Muscle layer of duodenum (tissue), 2 donors: ENCODE data around the gene ZFYVE16.
A peak's percentile ranks its signal among the peaks of the same experiment; 100 is the strongest.
"Not testable (repeated sequence)": the region's sequence is repeated elsewhere in the genome, so short reads cannot be mapped to it uniquely, and the experiment has no call there.

Experiments used
- H3K27ac ChIP-seq: one replicate; pipeline ENCODE4 v1.7.0; 2013; ENCODE audit warnings: mild to moderate bottlenecking, low read length
- H3K27me3 ChIP-seq: one replicate; pipeline ENCODE4 v1.7.0; 2013; ENCODE audit warnings: low read depth, mild to moderate bottlenecking, control low read depth, low read length
- H3K36me3 ChIP-seq, 2 donors: one replicate each; pipeline ENCODE4 v1.7.0; 2013; ENCODE audit warnings: low read length in 2 of 2, control low read depth in 1 of 2, mild to moderate bottlenecking in 1 of 2; ENCODE audit not compliant: insufficient read depth in 2 of 2, control insufficient read depth in 1 of 2
- H3K4me1 ChIP-seq, 2 donors: one replicate each; pipeline ENCODE4 v1.7.0; 2013; ENCODE audit warnings: low read length in 2 of 2, mild to moderate bottlenecking in 2 of 2, control low read depth in 1 of 2, moderate library complexity in 1 of 2; ENCODE audit not compliant: insufficient read depth in 2 of 2, control insufficient read depth in 1 of 2
- H3K4me3 ChIP-seq, 2 donors: one replicate each; pipeline ENCODE4 v1.7.0; 2013; ENCODE audit warnings: low read length in 2 of 2, low read depth in 1 of 2, mild to moderate bottlenecking in 1 of 2
- H3K9me3 ChIP-seq, 2 donors: one replicate each; pipeline ENCODE4 v1.7.0; 2013; ENCODE audit warnings: low read length in 2 of 2, control low read depth in 1 of 2, mild to moderate bottlenecking in 1 of 2; ENCODE audit not compliant: control insufficient read depth in 1 of 2
- donor health status: healthy.

Gene ZFYVE16

GRCh38 chr5:80470631-80471030 lies 62.8 kb downstream of the ZFYVE16 start:
- H3K9me3 ChIP-seq, H3K27me3 ChIP-seq, H3K4me3 ChIP-seq, H3K27ac ChIP-seq, H3K4me1 ChIP-seq: not testable (repeated sequence)
- H3K36me3 ChIP-seq: peaks cover 12 to 60% of the 10 kb centered on the region in 2 donors

- H3K9me3 ChIP-seq: peaks cover 0 to 5% of the 10 kb centered on the region in 2 donors
- H3K27me3 ChIP-seq: no peaks in the 10 kb centered on the region
- H3K27ac ChIP-seq: no peak overlapping the region
- no peaks in the 10 kb centered on the region for H3K4me1 ChIP-seq
- H3K4me3 ChIP-seq: no peak overlapping the region
- H3K36me3 ChIP-seq: peaks cover 13 to 47% of the 10 kb centered on the region in 2 donors
Observed at GRCh38 chr5:80474929-80475328, 67.1 kb downstream of the ZFYVE16 start.

- Histone ChIP-seq H3K27me3 (no peaks in the 10 kb centered on the region), H3K4me1 (no peaks in the 10 kb centered on the region), H3K36me3 (peaks cover 10 to 38% of the 10 kb centered on the region in 2 donors), H3K4me3 (no peak overlapping the region), H3K9me3 (peaks cover 0 to 8% of the 10 kb centered on the region in 2 donors), H3K27ac (no peak overlapping the region)
Observed at GRCh38 chr5:80479713-80480112, 71.8 kb downstream of the ZFYVE16 start.

GRCh38 chr5:80480354-80480753 lies 72.5 kb downstream of the ZFYVE16 start:
- H3K9me3 ChIP-seq: peaks cover 0 to 8% of the 10 kb centered on the region in 2 donors
- no peaks in the 10 kb centered on the region for H3K4me1 ChIP-seq
- H3K27ac ChIP-seq: no peak overlapping the region
- H3K27me3 ChIP-seq: no peaks in the 10 kb centered on the region
- peaks cover 4 to 31% of the 10 kb centered on the region in 2 donors for H3K36me3 ChIP-seq
- H3K4me3 ChIP-seq: no peak overlapping the region

GRCh38 chr5:80481019-80481893 lies 73.4 kb downstream of the ZFYVE16 start:
- Histone ChIP-seq H3K9me3 (peaks cover 0 to 8% of the 10 kb centered on the region in 2 donors), H3K4me3 (no peak overlapping the region), H3K27me3 (no peaks in the 10 kb centered on the region), H3K36me3 (peaks cover 4 to 29% of the 10 kb centered on the region in 2 donors), H3K4me1 (no peaks in the 10 kb centered on the region), H3K27ac (no peak overlapping the region)

- Histone ChIP-seq H3K4me3 (no peak overlapping the region), H3K9me3 (peaks cover 0 to 8% of the 10 kb centered on the region in 2 donors), H3K36me3 (peaks cover 4 to 25% of the 10 kb centered on the region in 2 donors), H3K27me3 (no peaks in the 10 kb centered on the region), H3K4me1 (no peaks in the 10 kb centered on the region), H3K27ac (no peak overlapping the region)
Observed at GRCh38 chr5:80482578-80482977, 74.7 kb downstream of the ZFYVE16 start.

- no peaks in the 10 kb centered on the region for H3K27me3 ChIP-seq
- H3K9me3 ChIP-seq: peaks cover 0 to 8% of the 10 kb centered on the region in 2 donors
- H3K36me3 ChIP-seq: peaks cover 2 to 21% of the 10 kb centered on the region in 2 donors
- H3K4me3 ChIP-seq: no peak overlapping the region
- H3K27ac ChIP-seq: no peak overlapping the region
- peaks cover 0 to 2% of the 10 kb centered on the region in 2 donors for H3K4me1 ChIP-seq
Observed at GRCh38 chr5:80483636-80484232, 75.9 kb downstream of the ZFYVE16 start.

- Histone ChIP-seq H3K9me3 (peaks cover 0 to 3% of the 10 kb centered on the region in 2 donors), H3K27ac (peak overlapping the region; percentile 45), H3K27me3 (no peaks in the 10 kb centered on the region), H3K4me3 (peak overlapping the region; percentile 80 to 95), H3K4me1 (peaks cover 0 to 4% of the 10 kb centered on the region in 2 donors), H3K36me3 (peaks cover 0 to 9% of the 10 kb centered on the region in 2 donors)
Observed at GRCh38 chr5:80487444-80487828, 79.6 kb downstream of the ZFYVE16 start.

GRCh38 chr5:80487829-80488721 lies 80.2 kb downstream of the ZFYVE16 start, which contains the start of gene FAM151B:
Gene FAM151B, plus strand, starts transcription at chr5:80488100. Its CDS starts 24 bp downstream, at chr5:80488124.
- Histone ChIP-seq H3K9me3 (peaks cover 0 to 2% of the 10 kb centered on the region in 2 donors), H3K27ac (peak within 1 kb of the TSS; percentile 45), H3K4me3 (peak within 1 kb of the TSS; percentile 80 to 95), H3K4me1 (peaks cover 0 to 4% of the 10 kb centered on the region in 2 donors), H3K27me3 (no peaks in the 10 kb centered on the region), H3K36me3 (peaks cover 0 to 7% of the 10 kb centered on the region in 2 donors)

GRCh38 chr5:80491296-80491695 lies 83.4 kb downstream of the ZFYVE16 start:
- Histone ChIP-seq H3K4me1 (peaks cover 0 to 4% of the 10 kb centered on the region in 2 donors), H3K27me3 (no peaks in the 10 kb centered on the region), H3K27ac (no peak overlapping the region), H3K36me3 (no peaks in the 10 kb centered on the region), H3K4me3 (no peak overlapping the region), H3K9me3 (no peaks in the 10 kb centered on the region)

- Histone ChIP-seq H3K27me3 (no peaks in the 10 kb centered on the region), H3K4me3 (no peak overlapping the region), H3K27ac (no peak overlapping the region), H3K9me3 (no peaks in the 10 kb centered on the region), H3K4me1 (peaks cover 0 to 4% of the 10 kb centered on the region in 2 donors), H3K36me3 (no peaks in the 10 kb centered on the region)
Observed at GRCh38 chr5:80492741-80493140, 84.9 kb downstream of the ZFYVE16 start.
